NCI-H1092 treated with DMSO at 0.1 percent for 48 hours (cell line): Measurements from ENCODE around the gene SKIC2.
"Not testable (repeated sequence)": the region's sequence is repeated elsewhere in the genome, so short reads cannot be mapped to it uniquely, and the experiment has no call there.

Experiments
- DNase-seq: peaks from one replicate; lab custom pipeline; 2025; lab: John Stamatoyannopoulos, UW

Gene SKIC2

DNA sequence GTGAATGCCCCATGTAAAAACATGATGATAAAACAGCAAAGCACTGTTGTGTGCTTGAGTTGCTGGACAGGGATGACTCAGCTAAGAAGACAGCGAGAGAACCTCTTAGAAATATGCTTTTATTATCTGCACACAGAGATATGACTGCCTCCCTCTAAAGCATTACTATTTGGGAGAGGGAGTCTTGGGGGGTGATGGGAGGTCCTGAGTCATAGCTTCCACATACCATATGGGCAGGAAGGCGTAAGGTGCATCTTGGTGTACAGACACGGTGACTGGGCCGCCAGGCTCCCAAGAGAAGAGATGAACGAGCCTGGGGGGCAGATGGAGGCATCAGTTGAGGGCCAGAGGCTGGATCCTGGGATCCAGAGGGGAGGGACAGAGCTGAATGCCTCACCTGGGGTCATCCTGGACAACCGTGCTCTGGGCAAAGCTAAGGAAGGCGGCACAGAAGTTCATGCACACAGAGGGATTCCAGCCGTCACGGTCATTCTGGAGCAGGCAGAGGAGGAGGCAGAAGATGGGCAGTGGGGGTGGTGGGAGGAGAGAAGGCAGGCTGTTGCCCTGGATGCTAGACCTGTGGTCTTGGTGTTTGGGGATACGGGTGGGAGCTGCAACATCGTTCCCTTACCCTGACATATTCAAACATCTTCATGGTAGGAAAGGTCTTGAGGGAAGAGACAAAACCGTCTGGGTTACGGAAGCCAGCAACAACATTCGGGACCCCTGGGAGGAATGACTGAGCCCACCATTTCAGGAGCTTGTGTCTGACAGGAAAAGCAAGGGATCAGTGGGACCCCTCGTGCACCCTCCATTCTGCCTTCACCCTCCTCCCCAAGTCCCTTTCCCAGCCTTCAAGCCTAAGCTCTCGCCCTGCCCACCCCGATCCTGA lies 11.0 kb downstream of the SKIC2 start:
- DNase-seq = no peak

DNA sequence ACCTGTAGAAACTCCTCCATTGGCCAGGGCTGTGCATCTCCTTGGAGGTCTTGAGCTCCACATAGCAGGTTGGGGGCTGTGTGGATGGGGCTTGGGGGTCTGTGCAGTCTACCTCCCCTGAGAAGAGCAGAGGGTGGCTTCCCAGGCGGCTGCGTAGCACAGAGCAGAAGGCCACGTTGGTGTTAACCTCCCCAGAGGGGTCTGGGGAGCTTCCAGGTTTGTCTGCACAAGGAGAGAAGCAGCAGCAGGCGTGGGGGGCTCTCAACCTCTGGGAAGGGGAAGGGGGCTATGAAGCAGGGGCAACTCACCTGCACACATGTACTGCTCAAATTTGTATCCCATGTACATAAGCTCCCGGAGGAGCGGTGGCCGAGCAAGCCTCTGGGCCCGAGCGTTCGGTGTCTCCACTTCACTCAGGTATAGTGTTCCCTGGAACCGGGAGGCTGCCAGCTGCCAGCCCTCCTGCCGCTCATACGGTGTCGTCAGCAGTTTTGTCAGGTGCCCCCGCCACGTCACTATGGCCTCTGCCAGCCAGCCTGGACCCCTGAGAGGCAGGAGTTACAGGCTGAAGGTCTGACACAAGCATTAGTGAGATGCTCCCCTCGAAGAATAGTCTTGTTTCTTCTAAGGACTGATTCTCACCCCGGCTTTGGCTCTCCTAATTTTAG lies 11.8 kb downstream of the SKIC2 start:
- DNase-seq = peak; percentile 29

DNA sequence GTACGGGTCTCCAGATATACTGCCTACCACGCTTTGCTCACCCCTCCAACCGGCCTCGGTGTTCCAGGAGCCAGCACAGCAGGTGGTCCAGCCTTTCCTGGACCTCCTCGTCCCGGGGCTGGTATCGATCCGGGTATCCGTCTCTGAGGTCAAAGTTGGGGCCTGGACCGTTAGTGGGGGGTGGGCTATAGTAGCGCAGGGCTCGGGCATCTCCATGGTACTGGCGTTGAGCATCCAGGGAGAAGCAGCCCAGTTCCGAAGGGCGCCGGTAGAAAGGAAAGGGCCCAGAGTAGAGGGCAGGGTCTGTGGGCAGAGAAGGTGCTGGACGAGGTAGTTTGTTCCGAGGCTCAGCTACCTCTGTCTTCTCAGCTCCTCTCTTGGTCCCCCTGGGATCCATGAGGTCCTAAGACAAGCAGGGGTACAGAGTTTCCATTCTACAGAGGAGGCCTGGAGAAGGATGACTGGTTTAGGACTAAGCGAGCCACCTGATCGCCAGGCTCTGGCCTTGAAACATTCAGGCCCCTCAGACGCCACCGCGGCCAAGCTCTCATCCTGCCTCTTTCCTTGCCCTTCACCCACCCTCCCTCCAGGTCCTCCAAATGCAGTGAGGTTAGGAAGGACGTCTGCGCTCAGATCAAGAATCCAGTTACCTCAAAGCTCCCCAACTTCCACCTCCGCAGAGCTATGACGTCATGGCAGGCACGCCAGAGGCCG lies 12.5 kb downstream of the SKIC2 start:
- DNase-seq = peak; percentile 54

DNA sequence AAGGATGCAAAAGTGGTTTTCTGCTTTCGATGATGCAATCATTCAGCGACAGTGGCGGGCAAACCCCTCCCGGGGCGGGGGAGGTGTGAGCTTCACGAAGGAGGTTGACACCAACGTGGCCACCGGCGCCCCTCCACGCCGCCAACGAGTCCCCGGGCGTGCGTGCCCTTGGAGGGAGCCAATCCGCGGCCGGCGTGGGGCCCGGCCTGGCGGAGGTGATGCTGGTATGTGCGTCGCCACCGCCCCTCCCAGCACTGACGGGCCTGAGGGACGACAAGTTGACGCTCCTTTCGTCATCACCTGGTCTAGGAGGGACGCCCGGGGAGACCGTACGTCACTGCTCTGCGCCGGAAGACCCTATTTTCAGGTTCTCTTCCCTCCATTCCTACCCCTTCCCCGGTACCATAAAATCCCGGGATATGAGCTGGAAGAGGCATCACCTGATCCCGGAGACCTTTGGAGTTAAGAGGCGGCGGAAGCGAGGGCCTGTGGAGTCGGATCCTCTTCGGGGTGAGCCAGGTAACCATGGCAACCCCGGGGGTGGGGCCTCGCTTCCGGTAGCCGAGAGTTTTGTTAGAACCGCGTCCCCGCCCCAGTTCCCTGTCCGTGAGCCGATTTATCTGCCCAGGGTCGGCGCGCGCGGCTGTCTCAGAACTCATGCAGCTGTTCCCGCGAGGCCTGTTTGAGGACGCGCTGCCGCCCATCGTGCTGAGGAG lies 13.2 kb downstream of the SKIC2 start, which contains the start of gene DXO:
DXO (minus strand) TSS at position 146 of the 716 bp plus-strand sequence. CDS start 463 bp downstream, outside the sequence.
- peak; percentile 93 for DNase-seq

DNA sequence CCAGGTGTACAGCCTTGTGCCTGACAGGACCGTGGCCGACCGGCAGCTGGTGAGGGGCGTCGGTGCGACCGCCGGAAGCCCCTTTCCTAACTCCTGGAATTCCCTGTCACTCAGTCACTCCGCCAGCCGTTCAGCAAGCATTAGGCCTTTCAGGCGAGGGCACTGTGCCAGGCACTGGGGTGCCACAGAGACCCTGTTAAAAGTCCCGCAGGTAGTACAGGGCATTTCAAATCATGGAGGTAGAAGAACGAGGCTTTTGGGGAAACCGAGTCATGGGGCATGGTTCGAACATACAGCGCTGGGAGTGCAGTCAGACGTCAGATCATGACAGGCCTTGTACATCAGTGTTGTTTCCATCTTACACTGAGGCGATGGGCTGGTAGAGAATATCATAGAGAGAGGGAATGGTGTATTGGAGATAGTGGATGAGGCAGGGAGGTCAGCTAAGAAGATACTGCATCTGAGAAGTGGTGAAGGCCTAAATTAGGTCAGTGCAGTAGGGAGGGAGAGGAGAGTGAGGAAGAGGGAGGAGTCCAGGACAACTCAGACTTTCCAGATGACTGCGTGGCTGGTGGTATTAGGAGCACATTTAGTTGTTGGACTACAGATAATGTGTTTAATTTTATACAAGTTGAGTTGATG lies 13.9 kb downstream of the SKIC2 start:
- no peak for DNase-seq

DNA sequence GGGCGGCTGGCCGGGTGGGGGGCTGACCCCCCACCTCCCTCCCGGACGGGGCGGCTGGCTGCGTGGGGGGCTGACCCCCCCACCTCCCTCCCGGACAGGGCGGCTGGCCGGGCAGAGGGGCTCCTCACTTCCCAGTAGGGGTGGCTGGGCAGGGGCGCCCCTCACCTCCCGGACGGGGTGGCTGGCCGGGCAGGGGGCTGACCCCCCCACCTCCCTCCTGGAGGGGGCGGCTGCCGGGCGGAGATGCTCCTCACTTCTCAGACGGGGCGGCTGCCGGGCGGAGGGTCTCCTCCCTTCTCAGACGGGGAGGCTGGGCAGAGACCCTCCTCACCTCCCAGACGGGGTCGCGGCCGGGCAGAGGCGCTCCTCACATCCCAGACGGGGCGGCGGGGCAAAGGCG lies 17.1 kb downstream of the SKIC2 start:
- not testable (repeated sequence) for DNase-seq

DNA sequence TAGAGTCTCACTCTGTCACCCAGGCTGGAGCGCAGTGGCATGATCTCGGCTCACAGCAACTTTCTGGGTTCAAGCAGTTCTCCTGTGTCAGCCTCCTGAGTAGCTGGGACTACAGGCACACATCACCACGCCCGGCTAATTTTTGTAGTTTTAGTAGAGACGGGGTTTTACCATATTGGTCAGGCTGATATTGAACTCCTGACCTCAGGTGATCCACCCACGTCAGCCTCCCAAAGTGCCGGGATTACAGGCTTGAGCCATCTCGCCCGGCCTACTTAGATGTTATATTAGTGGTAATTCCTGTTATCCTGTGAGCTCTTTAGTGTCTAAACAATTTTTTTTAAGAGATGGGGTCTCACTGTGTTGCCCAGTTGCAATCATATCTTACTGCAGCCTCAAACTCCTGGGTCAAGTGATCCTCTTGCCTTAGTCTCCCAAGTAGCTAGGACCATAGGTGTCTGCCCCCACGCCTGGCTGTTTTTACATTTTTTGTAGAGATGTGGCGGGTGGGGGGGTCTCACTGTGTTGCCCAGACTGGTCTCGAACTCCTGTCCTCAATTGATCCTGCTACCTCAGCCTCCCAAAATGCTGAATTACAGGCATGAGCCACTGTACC lies 18.9 kb downstream of the SKIC2 start:
- no peak for DNase-seq

DNA sequence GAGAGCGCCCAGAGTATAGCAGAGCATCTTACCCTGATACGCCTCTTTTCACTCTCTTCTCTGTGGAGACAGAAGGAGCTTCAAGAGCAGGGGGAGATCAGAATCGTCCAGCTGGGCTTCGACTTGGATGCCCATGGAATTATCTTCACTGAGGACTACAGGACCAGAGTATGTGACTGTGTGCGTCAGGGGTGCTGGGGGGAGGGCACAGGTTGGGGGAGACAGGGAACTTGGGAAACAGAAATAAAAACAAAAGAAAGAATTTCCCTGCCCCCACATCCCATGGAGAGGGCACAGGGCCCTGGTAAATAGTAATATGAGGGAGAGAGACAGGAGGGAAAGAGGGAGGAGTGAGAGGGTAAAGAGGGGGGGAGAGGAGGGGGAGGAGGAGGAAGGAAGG lies 19.9 kb downstream of the SKIC2 start:
- no peak for DNase-seq

DNA sequence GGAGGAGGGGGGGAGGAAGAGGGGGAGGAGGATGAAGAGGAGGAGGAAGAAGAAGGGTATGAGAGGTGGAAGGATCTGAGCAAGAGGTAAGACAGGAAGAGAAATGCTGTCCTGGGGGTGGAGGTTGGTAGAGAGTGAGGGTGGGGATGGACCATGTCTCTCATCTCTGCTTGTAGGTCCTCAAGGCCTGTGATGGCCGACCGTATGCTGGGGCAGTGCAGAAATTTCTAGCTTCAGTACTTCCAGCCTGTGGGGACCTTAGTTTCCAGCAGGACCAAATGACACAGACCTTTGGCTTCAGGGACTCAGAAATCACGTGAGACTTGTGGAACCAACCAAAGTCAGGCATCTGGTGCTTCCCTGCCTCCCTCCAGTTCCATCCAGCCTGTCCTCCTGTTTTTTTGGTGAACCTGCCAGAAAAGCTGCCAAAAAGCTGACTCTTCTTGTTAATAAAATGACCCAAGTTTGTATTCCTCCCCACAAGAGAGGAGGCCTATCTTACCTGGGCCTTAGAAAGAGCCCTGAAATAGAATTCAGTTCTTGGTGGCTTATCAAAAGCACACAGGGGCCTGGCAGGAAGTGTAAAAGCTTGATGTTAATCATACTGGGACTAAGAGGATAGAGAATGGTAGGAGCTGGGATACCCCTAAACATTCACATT lies 20.4 kb downstream of the SKIC2 start:
- DNase-seq = no peak

DNA sequence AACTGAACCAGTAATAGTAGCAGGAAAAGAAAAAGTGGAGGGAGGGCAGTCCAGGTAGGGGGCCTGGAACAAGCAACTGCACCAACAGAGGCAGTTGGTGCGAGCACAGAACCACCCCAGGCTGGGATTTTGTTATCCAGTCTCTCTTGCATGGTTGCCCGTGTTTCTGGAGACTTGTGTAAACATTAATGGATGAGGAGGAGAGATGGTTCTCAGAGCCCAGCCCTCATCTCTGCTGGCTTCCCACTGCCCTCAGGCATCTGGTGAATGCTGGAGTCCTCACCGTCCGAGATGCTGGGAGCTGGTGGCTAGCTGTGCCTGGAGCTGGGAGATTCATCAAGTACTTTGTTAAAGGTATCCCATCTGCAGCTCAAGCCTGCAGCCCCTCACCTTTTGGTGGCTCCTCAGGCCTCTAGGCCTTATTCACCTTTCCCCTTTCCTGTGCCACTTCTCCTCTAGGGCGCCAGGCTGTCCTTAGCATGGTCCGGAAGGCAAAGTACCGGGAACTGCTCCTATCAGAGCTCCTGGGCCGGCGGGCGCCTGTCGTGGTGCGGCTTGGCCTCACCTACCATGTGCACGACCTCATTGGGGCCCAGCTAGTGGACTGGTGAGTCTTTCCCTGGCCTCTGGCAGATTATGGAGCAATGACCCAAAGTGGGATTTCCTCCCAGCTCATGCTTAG lies 21.4 kb downstream of the SKIC2 start:
- not testable (repeated sequence) for DNase-seq

DNA sequence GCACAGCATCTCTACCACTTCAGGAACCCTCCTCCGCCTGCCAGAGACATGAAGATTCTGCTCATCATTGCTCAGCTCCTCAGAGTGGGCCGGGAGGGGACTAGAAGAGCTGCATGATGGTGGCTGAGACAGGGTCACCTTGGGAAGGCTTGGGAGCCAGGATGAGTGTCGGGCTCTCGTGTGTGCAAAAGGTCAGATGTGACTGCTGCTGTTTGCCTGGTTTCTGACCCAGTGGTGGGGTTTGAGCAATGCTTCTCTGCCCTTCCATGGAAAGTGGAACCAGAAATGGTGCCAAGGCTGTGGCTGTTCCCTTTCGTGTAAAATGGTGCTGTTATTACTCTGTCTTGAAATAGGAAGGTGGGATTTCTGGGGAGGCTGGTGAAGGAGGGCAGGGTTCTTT lies 22.0 kb downstream of the SKIC2 start:
- not testable (repeated sequence) for DNase-seq

DNA sequence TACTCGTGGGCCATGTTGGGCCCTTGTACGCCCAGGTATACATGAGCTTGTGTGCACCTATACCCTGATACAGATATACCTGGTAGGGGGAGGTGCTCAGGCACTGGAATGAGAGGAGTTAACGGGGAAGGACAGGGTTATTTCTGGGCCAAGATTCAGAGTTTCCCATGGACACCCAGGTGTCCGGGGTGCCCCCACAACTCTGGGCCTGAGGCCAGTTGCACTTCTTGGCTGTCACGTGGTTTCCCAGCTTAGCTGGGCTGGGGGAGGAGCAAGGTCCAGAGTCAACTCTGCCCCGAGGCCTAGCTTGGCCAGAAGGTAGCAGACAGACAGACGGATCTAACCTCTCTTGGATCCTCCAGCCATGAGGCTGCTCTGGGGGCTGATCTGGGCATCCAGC lies 22.8 kb downstream of the SKIC2 start, which contains the start of gene C4A:
C4A (plus strand) TSS at position 314 of the 400 bp plus-strand sequence; CDS start at position 365, 51 bp downstream.
- not testable (repeated sequence) for DNase-seq

DNA sequence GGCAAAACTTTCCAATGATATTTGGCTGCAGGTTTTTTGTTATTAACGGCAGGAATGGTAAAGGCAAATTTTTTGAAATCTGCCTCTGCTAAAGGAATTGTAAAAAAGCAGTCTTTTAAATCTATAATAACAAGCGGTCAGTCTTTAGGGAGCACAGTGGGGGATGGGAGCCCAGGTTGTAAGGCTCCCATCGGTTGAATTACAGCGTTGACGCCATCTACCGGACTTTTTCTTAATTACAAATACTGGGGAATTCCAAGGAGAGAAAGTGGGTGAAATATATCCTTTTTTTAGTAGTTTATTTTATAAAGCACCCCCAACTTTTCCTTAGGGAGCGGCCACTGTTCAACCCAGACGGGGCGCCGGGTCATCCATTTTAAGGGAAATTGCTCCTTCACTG lies 30.4 kb downstream of the SKIC2 start:
- not testable (repeated sequence) for DNase-seq

DNA sequence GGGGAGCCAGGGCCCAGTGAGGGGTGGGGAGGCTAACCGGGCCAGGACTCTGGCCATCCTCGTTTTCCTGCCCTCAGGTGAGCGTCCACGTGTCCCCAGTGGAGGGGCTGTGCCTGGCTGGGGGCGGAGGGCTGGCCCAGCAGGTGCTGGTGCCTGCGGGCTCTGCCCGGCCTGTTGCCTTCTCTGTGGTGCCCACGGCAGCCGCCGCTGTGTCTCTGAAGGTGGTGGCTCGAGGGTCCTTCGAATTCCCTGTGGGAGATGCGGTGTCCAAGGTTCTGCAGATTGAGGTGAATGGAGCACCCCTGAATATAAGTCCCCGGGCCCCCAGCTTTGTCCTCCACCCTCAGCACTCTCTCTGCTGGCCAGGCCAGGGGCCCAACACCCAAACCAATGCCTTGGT lies 35.4 kb downstream of the SKIC2 start:
- DNase-seq = not testable (repeated sequence)

DNA sequence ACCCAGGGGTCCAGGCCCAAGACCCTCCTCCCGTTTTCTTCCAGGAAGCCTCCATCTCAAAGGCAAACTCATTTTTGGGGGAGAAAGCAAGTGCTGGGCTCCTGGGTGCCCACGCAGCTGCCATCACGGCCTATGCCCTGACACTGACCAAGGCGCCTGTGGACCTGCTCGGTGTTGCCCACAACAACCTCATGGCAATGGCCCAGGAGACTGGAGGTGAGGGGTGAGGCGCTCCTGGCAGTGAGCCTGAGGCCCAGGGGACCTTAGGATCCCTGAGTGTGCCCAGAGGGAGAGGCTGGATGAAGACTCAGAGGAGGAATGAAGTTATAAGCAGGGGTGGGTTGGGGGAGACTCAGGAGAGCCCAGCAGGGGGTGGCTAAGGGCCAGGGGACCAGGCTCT lies 37.4 kb downstream of the SKIC2 start:
- DNase-seq = not testable (repeated sequence)

DNA sequence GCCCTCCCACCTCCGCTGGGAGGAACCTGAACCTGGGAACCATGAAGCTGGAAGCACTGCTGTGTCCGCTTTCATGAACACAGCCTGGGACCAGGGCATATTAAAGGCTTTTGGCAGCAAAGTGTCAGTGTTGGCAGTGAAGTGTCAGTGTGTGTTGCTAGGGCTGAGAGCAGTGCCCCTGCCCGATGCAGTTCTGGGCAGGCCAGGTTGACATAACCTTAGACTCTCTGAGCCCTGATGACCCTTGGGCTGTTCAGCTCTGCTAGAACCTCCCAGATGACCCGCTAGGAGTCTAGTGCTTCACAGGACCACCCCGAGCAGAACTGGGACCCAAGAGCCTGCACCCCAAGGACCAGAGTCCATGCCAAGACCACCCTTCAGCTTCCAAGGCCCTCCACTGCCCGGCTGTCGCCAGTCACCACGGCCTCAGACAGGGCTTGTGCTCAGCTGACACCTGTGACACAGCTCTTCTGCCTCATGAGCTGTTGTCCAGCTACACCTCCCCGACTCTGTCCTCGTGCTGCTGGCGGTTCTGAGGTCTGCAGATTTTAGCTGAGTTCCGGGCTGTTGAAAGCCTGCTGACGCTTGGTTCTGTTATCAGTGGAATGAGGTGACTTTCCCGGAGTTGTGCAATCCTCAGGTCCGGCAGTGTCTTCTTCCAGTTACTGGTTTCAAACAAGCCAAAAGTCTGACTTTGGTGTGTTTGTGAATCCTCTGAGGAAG lies 43.7 kb downstream of the SKIC2 start:
- DNase-seq = not testable (repeated sequence)

DNA sequence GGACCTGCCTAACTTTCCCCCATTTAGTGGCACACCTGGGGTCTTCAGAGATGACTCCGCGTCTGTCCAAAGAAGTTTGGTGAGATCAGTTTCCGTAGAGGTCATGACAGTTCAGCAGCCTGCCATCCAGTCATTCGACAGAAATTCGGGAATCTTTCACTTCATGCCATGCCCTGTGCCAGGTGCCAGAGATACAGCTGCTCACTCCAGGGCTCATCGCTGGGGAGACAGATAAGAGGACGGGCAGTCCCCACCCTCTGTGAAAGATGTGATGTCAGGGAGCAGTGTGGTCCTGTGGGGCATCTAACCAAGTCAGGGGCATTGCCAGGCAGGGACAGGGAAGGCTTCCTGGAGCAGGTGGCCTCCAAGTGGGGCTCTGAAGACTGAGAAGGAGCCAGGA lies 44.3 kb downstream of the SKIC2 start:
- DNase-seq = not testable (repeated sequence)

DNA sequence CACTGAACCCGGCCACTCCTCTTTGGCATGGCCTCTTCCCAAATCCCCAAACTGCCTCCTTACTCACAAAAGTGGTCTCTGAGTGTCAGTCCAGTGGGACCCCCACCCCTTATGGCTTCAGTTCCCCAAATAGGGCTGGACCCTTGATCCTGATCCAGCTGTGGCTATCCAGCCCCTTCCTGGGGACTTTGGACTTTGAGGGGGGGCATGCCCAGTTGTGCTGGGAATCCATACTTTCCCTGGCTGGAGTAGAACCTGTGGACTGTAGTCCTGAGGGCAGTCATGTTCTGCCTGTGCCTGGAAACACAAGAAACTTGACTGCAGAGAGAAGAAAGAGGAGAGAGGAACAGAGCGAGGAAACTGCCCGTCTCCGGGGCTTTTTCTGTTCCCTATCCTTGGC lies 45.4 kb downstream of the SKIC2 start:
- not testable (repeated sequence) for DNase-seq
